Fibroblast of lung (primary cell): ENCODE results near the gene STK11. TPM values are rescaled to one million over a fixed set of nuclear protein-coding genes. Genes with fewer than 3 reads are reported as not detected.
A peak's percentile ranks its signal among the peaks of the same experiment; 100 is the strongest.

Experiments
- DNase-seq, 2 donors: peaks; one replicate each; pipeline versions ENCODE4 v3.0.0 to v3.0.0-alpha.2; 2010; ENCODE audit warnings: low read depth in 2 of 2
- H2AFZ ChIP-seq: 2 replicates; pipeline ENCODE4 v1.5.1; 2012; ENCODE audit warnings: low read length, control low read depth, inconsistent platforms
- H3K27ac ChIP-seq: 2 replicates; pipeline ENCODE4 v1.5.1; 2011; ENCODE audit warnings: low read length, control low read depth; ENCODE audit not compliant: insufficient read depth
- H3K27me3 ChIP-seq: 2 replicates; pipeline ENCODE4 v1.5.1; 2011; ENCODE audit warnings: mild to moderate bottlenecking, low read length; ENCODE audit not compliant: control insufficient read depth, insufficient read depth
- H3K36me3 ChIP-seq: 2 replicates; pipeline ENCODE4 v1.5.1; 2011; ENCODE audit warnings: low read length; ENCODE audit not compliant: control insufficient read depth, insufficient read depth
- H3K4me1 ChIP-seq: 2 replicates; pipeline ENCODE4 v1.5.1; 2011; ENCODE audit warnings: low read length; ENCODE audit not compliant: control insufficient read depth, insufficient read depth; ENCODE audit errors: extremely low read depth
- H3K4me2 ChIP-seq: 2 replicates; pipeline ENCODE4 v1.5.1; 2011; ENCODE audit warnings: low read length, control low read depth; ENCODE audit not compliant: insufficient read depth; ENCODE audit errors: extremely low read depth
- H3K4me3 ChIP-seq, 4 experiments: fragments of 200-600 bp in 1 of 4; sonication (generic) in 1 of 4; replicated peaks in 1 of 4; 2 replicates each; pipeline ENCODE4 v1.5.1; 2011 to 2016; ENCODE audit warnings: low read length in 4 of 4, low read depth in 3 of 4, mild to moderate bottlenecking in 3 of 4, control low read depth in 2 of 4, inconsistent platforms in 1 of 4, mixed read lengths in 1 of 4; ENCODE audit not compliant: insufficient read depth in 1 of 4; ENCODE audit errors: control extremely low read depth in 1 of 4
- H3K79me2 ChIP-seq: 2 replicates; pipeline ENCODE4 v1.5.1; 2012; ENCODE audit warnings: mild to moderate bottlenecking, low read length, inconsistent platforms; ENCODE audit not compliant: control insufficient read depth, insufficient read depth
- H3K9ac ChIP-seq: 2 replicates; pipeline ENCODE4 v1.5.1; 2011; ENCODE audit warnings: mild to moderate bottlenecking, low read length, control low read depth; ENCODE audit not compliant: insufficient read depth
- H3K9me3 ChIP-seq: 2 replicates; pipeline ENCODE4 v1.5.1; 2012; ENCODE audit warnings: low read depth, low read length; ENCODE audit not compliant: control insufficient read depth, insufficient read depth
- H4K20me1 ChIP-seq: 2 replicates; pipeline ENCODE4 v1.5.1; 2011; ENCODE audit warnings: low read length; ENCODE audit not compliant: control insufficient read depth, insufficient read depth; ENCODE audit errors: extremely low read depth
- EZH2 ChIP-seq: IDR thresholded peaks from 2 replicates; pipeline ENCODE4 v1.5.1; 2012; ENCODE audit warnings: low read length, control low read depth, mild to moderate bottlenecking; ENCODE audit errors: missing control alignments
- polyA plus RNA-seq, 2 donors: library from polyadenylated mRNA; depleted of rRNA in 1 of 2; stranded (reverse) in 1 of 2; unstranded in 1 of 2; fragments of >200 nt; gene quantifications; 2 replicates each; pipeline ENCODE4 v1.2.1, GENCODE V29; 2011 to 2012; ENCODE audit warnings: missing spikeins in 1 of 2
- total RNA-seq: library from RNA; depleted of rRNA; stranded (reverse); fragments of >200 nt; gene quantifications from 2 replicates; pipeline ENCODE4 v1.2.1, GENCODE V29; 2014
- TF ChIP-seq, protein P1 (sequence below), 2 donors: IDR thresholded peaks in 1 of 2; conservative IDR thresholded peaks in 1 of 2; 1 replicate in 1 of 2; 2 replicates in 1 of 2; pipeline ENCODE4 v1.5.1; 2011 to 2012; ENCODE audit warnings: low read length in 2 of 2, control low read depth in 1 of 2, inconsistent platforms in 1 of 2, low read depth in 1 of 2, mild to moderate bottlenecking in 1 of 2

The STK11 gene
- total and polyA plus RNA-seq, 2 donors (not counting 1 experiment from before 2014, with no cell fraction given), result 23.7 to 96.6 TPM

DNA sequence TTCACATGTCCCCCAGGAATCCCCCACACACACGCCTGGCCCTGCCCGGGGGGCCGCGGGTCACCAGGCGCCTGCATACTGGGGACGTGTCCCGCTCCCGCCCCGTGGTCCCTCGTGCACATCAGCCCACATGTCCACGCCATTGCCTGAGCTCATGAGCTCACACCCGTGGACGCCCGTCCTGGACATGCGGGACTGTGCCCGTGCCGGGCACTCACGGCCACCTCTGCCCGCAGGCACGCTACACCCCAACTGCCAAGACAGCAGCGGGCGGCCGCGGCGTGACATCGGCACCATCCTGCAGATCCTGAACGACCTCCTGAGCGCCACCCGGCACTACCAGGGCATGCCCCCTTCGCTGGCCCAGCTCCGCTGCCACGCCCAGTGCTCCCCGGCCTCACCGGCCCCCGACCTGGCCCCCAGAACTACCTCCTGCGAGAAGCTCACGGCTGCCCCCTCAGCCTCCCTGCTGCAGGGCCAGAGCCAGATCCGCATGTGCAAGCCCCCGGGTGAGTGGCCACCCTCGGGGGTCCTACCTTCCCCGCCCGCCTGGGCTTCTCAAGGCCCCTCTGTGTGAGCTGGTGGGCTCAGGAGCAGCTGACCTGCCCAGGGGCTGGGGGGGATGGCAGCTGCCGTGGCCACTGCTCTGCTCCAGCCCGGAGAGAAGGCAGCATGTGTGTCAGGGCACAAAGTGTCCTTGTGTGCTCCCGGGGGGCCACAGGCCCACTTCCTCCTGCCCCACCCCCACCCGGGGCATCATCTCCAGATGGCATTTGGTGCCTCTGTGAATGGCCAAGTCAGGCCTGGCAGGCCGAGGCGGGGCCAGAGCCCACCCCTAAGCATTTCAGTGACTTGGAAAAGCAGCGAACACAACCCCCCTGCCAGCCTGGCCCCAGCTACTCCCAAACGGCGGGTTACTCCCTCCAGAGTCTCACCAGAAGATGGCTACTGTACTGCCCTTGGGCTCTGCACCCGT lies 49.9 kb downstream of the STK11 start:
- Histone ChIP-seq H2AFZ (no peak overlapping the region), H3K27me3 (no peaks in the 10 kb centered on the region), H3K79me2 (peaks cover 66% of the 10 kb centered on the region), H3K9me3 (no peaks in the 10 kb centered on the region), H3K4me3 (no peak overlapping the region), H3K36me3 (peaks cover 51% of the 10 kb centered on the region), H3K4me2 (no peak overlapping the region), H4K20me1 (no peaks in the 10 kb centered on the region), H3K4me1 (peaks cover 44% of the 10 kb centered on the region), H3K27ac (peak overlapping the region; percentile 97), H3K9ac (no peak overlapping the region)
- TF ChIP-seq, protein P1, sequence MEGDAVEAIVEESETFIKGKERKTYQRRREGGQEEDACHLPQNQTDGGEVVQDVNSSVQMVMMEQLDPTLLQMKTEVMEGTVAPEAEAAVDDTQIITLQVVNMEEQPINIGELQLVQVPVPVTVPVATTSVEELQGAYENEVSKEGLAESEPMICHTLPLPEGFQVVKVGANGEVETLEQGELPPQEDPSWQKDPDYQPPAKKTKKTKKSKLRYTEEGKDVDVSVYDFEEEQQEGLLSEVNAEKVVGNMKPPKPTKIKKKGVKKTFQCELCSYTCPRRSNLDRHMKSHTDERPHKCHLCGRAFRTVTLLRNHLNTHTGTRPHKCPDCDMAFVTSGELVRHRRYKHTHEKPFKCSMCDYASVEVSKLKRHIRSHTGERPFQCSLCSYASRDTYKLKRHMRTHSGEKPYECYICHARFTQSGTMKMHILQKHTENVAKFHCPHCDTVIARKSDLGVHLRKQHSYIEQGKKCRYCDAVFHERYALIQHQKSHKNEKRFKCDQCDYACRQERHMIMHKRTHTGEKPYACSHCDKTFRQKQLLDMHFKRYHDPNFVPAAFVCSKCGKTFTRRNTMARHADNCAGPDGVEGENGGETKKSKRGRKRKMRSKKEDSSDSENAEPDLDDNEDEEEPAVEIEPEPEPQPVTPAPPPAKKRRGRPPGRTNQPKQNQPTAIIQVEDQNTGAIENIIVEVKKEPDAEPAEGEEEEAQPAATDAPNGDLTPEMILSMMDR (conservative IDR thresholded peaks at IDR 0.05 in 1 of 2, IDR thresholded peaks at IDR 0.05 in 1 of 2; ENCODE audit: low read depth in 1 of 2, low read length in 2 of 2), result no peak
- no peak for TF ChIP-seq EZH2
- no peak for DNase-seq

DNA sequence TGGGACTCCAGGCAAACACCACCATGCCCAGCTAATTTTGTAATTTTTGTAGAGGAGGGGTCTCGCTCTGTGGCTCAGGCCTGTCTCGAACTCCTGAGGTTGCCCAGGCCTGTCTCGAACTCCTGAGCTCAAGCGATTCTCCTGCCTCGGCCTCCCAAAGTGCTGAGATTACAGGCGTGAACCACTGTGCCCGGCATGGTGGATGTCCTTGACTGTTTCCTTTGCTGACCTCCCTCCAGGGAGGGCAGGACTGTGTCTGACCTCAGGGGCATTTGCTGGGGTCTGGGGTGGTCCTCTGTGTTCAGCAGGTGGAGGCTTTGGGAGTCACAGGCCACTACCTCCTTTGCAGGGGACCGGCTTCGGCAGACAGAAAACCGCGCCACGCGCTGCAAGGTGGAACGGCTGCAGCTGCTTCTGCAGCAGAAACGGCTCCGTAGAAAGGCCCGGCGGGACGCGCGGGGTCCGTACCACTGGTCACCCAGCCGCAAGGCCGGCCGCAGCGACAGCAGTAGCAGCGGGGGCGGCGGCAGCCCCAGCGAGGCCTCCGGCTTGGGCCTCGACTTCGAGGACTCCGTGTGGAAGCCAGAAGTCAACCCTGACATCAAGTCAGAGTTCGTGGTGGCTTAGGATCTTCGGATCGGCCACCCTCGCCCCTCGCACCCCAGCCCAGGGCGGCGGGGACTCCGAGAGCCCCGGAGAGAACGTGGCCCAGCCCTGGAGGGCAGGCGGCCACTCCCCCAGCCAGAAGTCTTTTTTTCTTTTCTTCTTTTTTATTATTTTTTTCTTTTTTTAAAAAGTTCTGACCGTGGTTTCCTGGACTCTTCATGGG lies 51.3 kb downstream of the STK11 start:
- no peaks in the 10 kb centered on the region for H4K20me1 ChIP-seq
- H3K9me3 ChIP-seq, result no peaks in the 10 kb centered on the region
- peaks cover 52% of the 10 kb centered on the region for H3K79me2 ChIP-seq
- peak overlapping the region; percentile 35 for H3K27ac ChIP-seq
- no peak overlapping the region for H3K4me2 ChIP-seq
- DNase-seq, result no peak
- H3K4me1 ChIP-seq, result peaks cover 52% of the 10 kb centered on the region
- H3K9ac ChIP-seq, result no peak overlapping the region
- TF ChIP-seq, protein P1 (conservative IDR thresholded peaks at IDR 0.05 in 1 of 2, IDR thresholded peaks at IDR 0.05 in 1 of 2; ENCODE audit: low read depth in 1 of 2, low read length in 2 of 2), result no peak
- no peak for TF ChIP-seq EZH2
- H3K27me3 ChIP-seq, result no peaks in the 10 kb centered on the region
- H2AFZ ChIP-seq, result no peak overlapping the region
- H3K36me3 ChIP-seq, result peaks cover 42% of the 10 kb centered on the region
- no peak overlapping the region for H3K4me3 ChIP-seq
